SK-N-SH (cell line): Measurements from ENCODE around the gene SPOCK3. TPM values are rescaled to one million over a fixed set of nuclear protein-coding genes. Genes with fewer than 3 reads are reported as not detected.

Experiments used
- CTCF ChIA-PET: fragments of 300-600, 350-600 bp; formaldehyde crosslinking; extraction: SDS; loops from one replicate; lab custom pipeline; 2021; lab: Yijun Ruan, JAX
- POLR2A ChIA-PET: fragments of 350-600 bp; sonication (Branson Sonifier 250); formaldehyde crosslinking; extraction: SDS; loops from one replicate; lab custom pipeline; 2020; ENCODE audit warnings: antibody characterized with exemption, inconsistent platforms; lab: Yijun Ruan, JAX
- DNase-seq: peaks from one replicate; pipeline ENCODE4 v3.0.0; 2012
- H2AFZ ChIP-seq: fragments of 200-600 bp; sonication (generic); 2 replicates; pipeline ENCODE4 v1.8.1; 2016; ENCODE audit warnings: antibody characterized with exemption, mild to moderate bottlenecking, low read depth
- H3F3A ChIP-seq: fragments of 200-600 bp; sonication (generic); replicated peaks from 2 replicates; pipeline ENCODE3; 2016; ENCODE audit warnings: antibody characterized with exemption, mild to moderate bottlenecking; ENCODE audit not compliant: insufficient read depth
- H3K27ac ChIP-seq, 2 experiments: fragments of 200-500 bp in 1 of 2; fragments of 200-600 bp in 1 of 2; sonication (Bioruptor generic) in 1 of 2; sonication (generic), shearing (Covaris generic) in 1 of 2; 2 replicates each; pipeline versions ENCODE4 v1.5.1 to v1.6.1; 2014 to 2016; ENCODE audit warnings: low read depth in 2 of 2, inconsistent platforms in 1 of 2, low read length in 1 of 2, mild to moderate bottlenecking in 1 of 2, mixed read lengths in 1 of 2
- H3K27me3 ChIP-seq: fragments of 200-600 bp; sonication (generic), shearing (Covaris generic); 2 replicates; pipeline ENCODE4 v1.6.1; 2016; ENCODE audit warnings: mixed run types; ENCODE audit not compliant: insufficient read depth
- H3K36me3 ChIP-seq, 2 experiments: fragments of 200-500 bp in 1 of 2; fragments of 200-600 bp in 1 of 2; sonication (Bioruptor generic) in 1 of 2; sonication (generic) in 1 of 2; replicated peaks in 1 of 2; 2 replicates each; pipeline versions ENCODE3 to v1.5.1; 2014 to 2016; ENCODE audit warnings: low read length in 1 of 2, mild to moderate bottlenecking in 1 of 2; ENCODE audit not compliant: insufficient read depth in 2 of 2, control insufficient read depth in 1 of 2
- H3K4me1 ChIP-seq, 2 experiments: fragments of 200-500 bp in 1 of 2; fragments of 200-600 bp in 1 of 2; sonication (Bioruptor generic) in 1 of 2; sonication (generic), shearing (Covaris generic) in 1 of 2; 2 replicates each; pipeline versions ENCODE4 v1.5.1 to v1.6.1; 2014 to 2016; ENCODE audit warnings: low read depth in 1 of 2, low read length in 1 of 2, mixed run types in 1 of 2; ENCODE audit not compliant: insufficient read depth in 2 of 2, control insufficient read depth in 1 of 2
- H3K4me2 ChIP-seq: fragments of 200-600 bp; sonication (generic), shearing (Covaris generic); 2 replicates; pipeline ENCODE4 v1.6.1; 2017; ENCODE audit warnings: mixed run types
- H3K4me3 ChIP-seq, 2 experiments: fragments of 200-500 bp in 1 of 2; fragments of 200-600 bp in 1 of 2; sonication (Bioruptor generic) in 1 of 2; sonication (generic), shearing (Covaris generic) in 1 of 2; 2 replicates each; pipeline versions ENCODE4 v1.5.1 to v1.8.1; 2014 to 2016; ENCODE audit warnings: low read depth in 2 of 2, inconsistent platforms in 1 of 2, low read length in 1 of 2, mild to moderate bottlenecking in 1 of 2, mixed read lengths in 1 of 2, moderate library complexity in 1 of 2
- H3K79me2 ChIP-seq: fragments of 200-600 bp; sonication (generic); 2 replicates; pipeline ENCODE4 v1.8.1; 2017; ENCODE audit warnings: mild to moderate bottlenecking; ENCODE audit not compliant: insufficient read depth
- H3K9ac ChIP-seq: fragments of 200-600 bp; sonication (generic); 2 replicates; pipeline ENCODE4 v1.6.1; 2017; ENCODE audit warnings: mixed run types
- H3K9me2 ChIP-seq: fragments of 200-600 bp; sonication (generic); 2 replicates; pipeline ENCODE4 v1.6.1; 2017; ENCODE audit warnings: mixed run types
- H3K9me3 ChIP-seq: fragments of 200-600 bp; sonication (generic); 2 replicates; pipeline ENCODE4 v1.6.1; 2017; ENCODE audit warnings: mixed run types, mild to moderate bottlenecking, moderate library complexity
- H4K20me1 ChIP-seq: fragments of 200-600 bp; sonication (generic); 2 replicates; pipeline ENCODE4 v1.6.1; 2017; ENCODE audit warnings: mild to moderate bottlenecking, mixed run types; ENCODE audit not compliant: insufficient read depth
- ELF1 ChIP-seq: IDR thresholded peaks from 2 replicates; pipeline ENCODE4 v1.4.0; 2012
- EP300 ChIP-seq, 2 experiments: IDR thresholded peaks; 2 replicates each; pipeline versions ENCODE4 v1.4.0 to v1.6.1; 2012; ENCODE audit warnings: borderline replicate concordance in 1 of 2, low read depth in 1 of 2, low read length in 1 of 2
- FOSL2 ChIP-seq: IDR thresholded peaks from 2 replicates; pipeline ENCODE4 v1.4.0; 2012; ENCODE audit warnings: low read depth, mild to moderate bottlenecking, moderate library complexity, borderline replicate concordance
- FOXJ3 ChIP-seq: sonication (generic); formaldehyde crosslinking; IDR thresholded peaks from 2 replicates; pipeline ENCODE4 v1.5.1; 2020; ENCODE audit warnings: mild to moderate bottlenecking, missing genetic modification reagents
- GABPA ChIP-seq: IDR thresholded peaks from 2 replicates; pipeline ENCODE4 v1.4.0; 2012; ENCODE audit warnings: low read depth, mild to moderate bottlenecking
- GATA2 ChIP-seq: sonication (generic); formaldehyde crosslinking; IDR thresholded peaks from 2 replicates; pipeline ENCODE4 v1.5.0; 2020; ENCODE audit warnings: mild to moderate bottlenecking, missing genetic modification reagents
- JUND ChIP-seq: IDR thresholded peaks from 2 replicates; pipeline ENCODE4 v1.4.0; 2012
- MEF2A ChIP-seq: IDR thresholded peaks from 2 replicates; pipeline ENCODE4 v1.4.0; 2012; ENCODE audit warnings: low read depth, borderline replicate concordance
- NFIC ChIP-seq: IDR thresholded peaks from 2 replicates; pipeline ENCODE4 v1.4.0; 2012; ENCODE audit warnings: borderline replicate concordance
- NRF1 ChIP-seq: IDR thresholded peaks from 2 replicates; pipeline ENCODE4 v1.6.1; 2012; ENCODE audit warnings: low read depth, mild to moderate bottlenecking, low read length
- POLR2AphosphoS5 ChIP-seq: IDR thresholded peaks from 2 replicates; pipeline ENCODE4 v1.6.1; 2012; ENCODE audit warnings: low read depth, low read length
- RFX5 ChIP-seq: IDR thresholded peaks from 2 replicates; pipeline ENCODE4 v1.6.1; 2012; ENCODE audit warnings: mild to moderate bottlenecking, improper control_type of control experiment, low read length
- SIN3A ChIP-seq: IDR thresholded peaks from 2 replicates; pipeline ENCODE4 v1.6.1; 2012; ENCODE audit warnings: low read depth, mild to moderate bottlenecking, low read length, moderate library complexity, borderline replicate concordance
- SMC3 ChIP-seq: IDR thresholded peaks from 2 replicates; pipeline ENCODE4 v1.6.1; 2012; ENCODE audit warnings: low read depth, low read length, improper control_type of control experiment
- TCF12 ChIP-seq: IDR thresholded peaks from 2 replicates; pipeline ENCODE4 v1.4.0; 2012
- TEAD4 ChIP-seq: IDR thresholded peaks from 2 replicates; pipeline ENCODE4 v1.4.0; 2012; ENCODE audit warnings: mild to moderate bottlenecking, borderline replicate concordance; ENCODE audit not compliant: insufficient read depth
- YY1 ChIP-seq: IDR thresholded peaks from 2 replicates; pipeline ENCODE4 v1.4.0; 2012; ENCODE audit warnings: low read depth, mild to moderate bottlenecking
- WGBS: methylation state at CpG from one replicate; pipeline ENCODE4 v1.1.6; 2017; ENCODE audit warnings: low lambda C conversion rate; 5-methylcytosine and 5-hydroxymethylcytosine counted together
- polyA plus RNA-seq, 3 experiments: library from polyadenylated mRNA; depleted of rRNA; stranded (reverse); fragments of >200 nt; gene quantifications; 2 replicates each; pipeline ENCODE4 v1.2.3, GENCODE V29; 2012
- TF ChIP-seq, protein P1 (sequence below): fragments of 200-600 bp; sonication (generic); IDR thresholded peaks from 2 replicates; pipeline ENCODE4 v1.6.1; 2017; ENCODE audit warnings: antibody characterized with exemption, mild to moderate bottlenecking, moderate library complexity
- TF ChIP-seq, protein P2 (sequence below): IDR thresholded peaks from 2 replicates; pipeline ENCODE4 v1.4.0; 2012; ENCODE audit warnings: low read depth, borderline replicate concordance
- TF ChIP-seq, protein P3 (sequence below): fragments of 150-350 bp; IDR thresholded peaks from 2 replicates; pipeline ENCODE4 v1.6.1; 2016; ENCODE audit warnings: mild to moderate bottlenecking, low read depth, low read length
- TF ChIP-seq, protein P4 (sequence below): IDR thresholded peaks from 2 replicates; pipeline ENCODE4 v1.4.0; 2012; ENCODE audit warnings: low read depth

The SPOCK3 gene
- polyA plus RNA-seq, 1 of the 3 experiments (the other 2 are of a cell fraction): not detected

DNA sequence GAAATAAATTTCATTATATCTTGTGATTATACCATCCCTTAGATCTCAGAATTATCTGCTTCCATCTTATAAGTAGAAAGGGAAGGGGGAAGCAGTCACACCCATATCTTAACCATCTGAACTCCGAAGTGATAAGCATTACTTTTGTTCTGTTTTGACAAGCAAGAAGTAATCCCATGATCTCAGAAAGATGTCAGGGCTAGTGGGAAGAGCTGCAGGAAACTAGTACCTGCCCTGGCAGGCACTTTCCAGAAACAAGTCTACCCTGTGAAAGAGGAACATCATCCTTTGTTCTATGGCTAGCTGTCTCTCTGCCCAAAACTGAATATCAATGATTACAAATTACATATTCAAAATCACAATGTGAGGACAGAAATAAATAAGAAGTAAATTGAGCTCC lies 244.4 kb downstream of the SPOCK3 start:
- Histone ChIP-seq H3K9me2 (no peaks in the 10 kb centered on the region), H3K79me2 (no peaks in the 10 kb centered on the region), H2AFZ (no peak overlapping the region), H3K27me3 (no peaks in the 10 kb centered on the region), H3K27ac (no peak overlapping the region), H3K9me3 (no peaks in the 10 kb centered on the region), H3K4me2 (no peak overlapping the region), H4K20me1 (no peaks in the 10 kb centered on the region), H3K9ac (no peak overlapping the region), H3K4me3 (no peak overlapping the region), H3K4me1 (no peaks in the 10 kb centered on the region), H3F3A (no peaks in the 10 kb centered on the region), H3K36me3 (no peaks in the 10 kb centered on the region)
- WGBS: 0% methylated on average over 1 of the region's 1 CpG
- ChIA-PET POLR2A (no interaction called here), CTCF (interaction anchor here (1.1 kb wide), 1 partner anchor 32 kb away, joined by 4 read pairs; no protein-coding TSS in a partner anchor)
- DNase-seq: no peak
- TF ChIP-seq GATA2 (CRISPR knock-in tag): no peak
- TF ChIP-seq TCF12: no peak
- no peak for TF ChIP-seq FOXJ3 (CRISPR knock-in tag)
- TF ChIP-seq YY1: no peak
- no peak for TF ChIP-seq EP300 (IDR thresholded peaks at IDR 0.05; ENCODE audit: borderline replicate concordance in 1 of 2, low read depth in 1 of 2, low read length in 1 of 2)
- TF ChIP-seq JUND: no peak
- no peak for TF ChIP-seq FOSL2
- TF ChIP-seq NRF1: no peak
- no peak for TF ChIP-seq SMC3
- TF ChIP-seq POLR2AphosphoS5: no peak
- no peak for TF ChIP-seq SIN3A
- no peak for TF ChIP-seq ELF1
- no peak for TF ChIP-seq GABPA
- TF ChIP-seq TEAD4: no peak
- TF ChIP-seq RFX5: no peak

DNA sequence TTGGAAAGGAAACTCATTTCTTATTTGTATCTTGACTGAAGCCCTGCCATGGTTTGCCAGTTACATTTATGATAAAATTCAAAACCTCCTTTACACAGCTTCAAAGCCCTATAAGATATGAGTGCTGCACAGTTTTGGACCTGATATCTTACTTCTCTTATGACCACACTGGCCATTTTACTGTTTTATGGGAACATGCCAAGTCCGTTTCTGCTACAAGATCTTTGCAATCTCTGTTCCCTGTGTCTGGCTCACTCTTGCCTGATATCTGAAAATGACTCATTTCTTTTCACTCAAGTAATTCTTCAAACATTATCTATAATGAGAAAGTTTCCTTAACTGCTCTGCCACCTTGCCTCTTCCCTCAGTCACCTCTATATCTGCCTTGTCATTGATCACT lies 247.3 kb downstream of the SPOCK3 start:
- Histone ChIP-seq H3K27me3 (no peaks in the 10 kb centered on the region), H3K9me2 (no peaks in the 10 kb centered on the region), H3K4me2 (no peak overlapping the region), H3K9ac (no peak overlapping the region), H3K27ac (no peak overlapping the region), H3K9me3 (no peaks in the 10 kb centered on the region)
- POLR2A ChIA-PET: no interaction called here
- WGBS: 13% methylated on average over 1 of the region's 1 CpG
- DNase-seq: no peak
- no peak for TF ChIP-seq POLR2AphosphoS5
- no peak for TF ChIP-seq MEF2A
- TF ChIP-seq, protein P1, sequence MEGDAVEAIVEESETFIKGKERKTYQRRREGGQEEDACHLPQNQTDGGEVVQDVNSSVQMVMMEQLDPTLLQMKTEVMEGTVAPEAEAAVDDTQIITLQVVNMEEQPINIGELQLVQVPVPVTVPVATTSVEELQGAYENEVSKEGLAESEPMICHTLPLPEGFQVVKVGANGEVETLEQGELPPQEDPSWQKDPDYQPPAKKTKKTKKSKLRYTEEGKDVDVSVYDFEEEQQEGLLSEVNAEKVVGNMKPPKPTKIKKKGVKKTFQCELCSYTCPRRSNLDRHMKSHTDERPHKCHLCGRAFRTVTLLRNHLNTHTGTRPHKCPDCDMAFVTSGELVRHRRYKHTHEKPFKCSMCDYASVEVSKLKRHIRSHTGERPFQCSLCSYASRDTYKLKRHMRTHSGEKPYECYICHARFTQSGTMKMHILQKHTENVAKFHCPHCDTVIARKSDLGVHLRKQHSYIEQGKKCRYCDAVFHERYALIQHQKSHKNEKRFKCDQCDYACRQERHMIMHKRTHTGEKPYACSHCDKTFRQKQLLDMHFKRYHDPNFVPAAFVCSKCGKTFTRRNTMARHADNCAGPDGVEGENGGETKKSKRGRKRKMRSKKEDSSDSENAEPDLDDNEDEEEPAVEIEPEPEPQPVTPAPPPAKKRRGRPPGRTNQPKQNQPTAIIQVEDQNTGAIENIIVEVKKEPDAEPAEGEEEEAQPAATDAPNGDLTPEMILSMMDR: no peak
- TF ChIP-seq, protein P2, sequence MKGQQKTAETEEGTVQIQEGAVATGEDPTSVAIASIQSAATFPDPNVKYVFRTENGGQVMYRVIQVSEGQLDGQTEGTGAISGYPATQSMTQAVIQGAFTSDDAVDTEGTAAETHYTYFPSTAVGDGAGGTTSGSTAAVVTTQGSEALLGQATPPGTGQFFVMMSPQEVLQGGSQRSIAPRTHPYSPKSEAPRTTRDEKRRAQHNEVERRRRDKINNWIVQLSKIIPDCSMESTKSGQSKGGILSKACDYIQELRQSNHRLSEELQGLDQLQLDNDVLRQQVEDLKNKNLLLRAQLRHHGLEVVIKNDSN: no peak
- TF ChIP-seq NFIC: no peak
- no peak for TF ChIP-seq EP300 (IDR thresholded peaks at IDR 0.05; ENCODE audit: borderline replicate concordance in 1 of 2, low read depth in 1 of 2, low read length in 1 of 2)
- no peak for TF ChIP-seq FOXJ3 (CRISPR knock-in tag)
- TF ChIP-seq, protein P3, sequence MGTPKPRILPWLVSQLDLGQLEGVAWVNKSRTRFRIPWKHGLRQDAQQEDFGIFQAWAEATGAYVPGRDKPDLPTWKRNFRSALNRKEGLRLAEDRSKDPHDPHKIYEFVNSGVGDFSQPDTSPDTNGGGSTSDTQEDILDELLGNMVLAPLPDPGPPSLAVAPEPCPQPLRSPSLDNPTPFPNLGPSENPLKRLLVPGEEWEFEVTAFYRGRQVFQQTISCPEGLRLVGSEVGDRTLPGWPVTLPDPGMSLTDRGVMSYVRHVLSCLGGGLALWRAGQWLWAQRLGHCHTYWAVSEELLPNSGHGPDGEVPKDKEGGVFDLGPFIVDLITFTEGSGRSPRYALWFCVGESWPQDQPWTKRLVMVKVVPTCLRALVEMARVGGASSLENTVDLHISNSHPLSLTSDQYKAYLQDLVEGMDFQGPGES: no peak
- TF ChIP-seq, protein P4, sequence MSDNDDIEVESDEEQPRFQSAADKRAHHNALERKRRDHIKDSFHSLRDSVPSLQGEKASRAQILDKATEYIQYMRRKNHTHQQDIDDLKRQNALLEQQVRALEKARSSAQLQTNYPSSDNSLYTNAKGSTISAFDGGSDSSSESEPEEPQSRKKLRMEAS: no peak
- TF ChIP-seq, all 33 proteins: peak for 0
- Histone ChIP-seq H3K36me3 (no peaks in the 10 kb centered on the region), H3F3A (no peaks in the 10 kb centered on the region), H3K4me3 (no peak overlapping the region), H3K79me2 (no peaks in the 10 kb centered on the region), H3K4me1 (no peaks in the 10 kb centered on the region), H4K20me1 (no peaks in the 10 kb centered on the region), H2AFZ (no peak overlapping the region)
- CTCF ChIA-PET: no interaction called here
